ENCODE data around the gene HS3ST2. TPM values are rescaled to one million over a fixed set of nuclear protein-coding genes. Genes with fewer than 3 reads are reported as not detected.
"Not testable (repeated sequence)": the region's sequence is repeated elsewhere in the genome, so short reads cannot be mapped to it uniquely, and the experiment has no call there.

HS3ST2 gene
- polyA plus RNA-seq, 2 donors = 0.08 TPM

DNA sequence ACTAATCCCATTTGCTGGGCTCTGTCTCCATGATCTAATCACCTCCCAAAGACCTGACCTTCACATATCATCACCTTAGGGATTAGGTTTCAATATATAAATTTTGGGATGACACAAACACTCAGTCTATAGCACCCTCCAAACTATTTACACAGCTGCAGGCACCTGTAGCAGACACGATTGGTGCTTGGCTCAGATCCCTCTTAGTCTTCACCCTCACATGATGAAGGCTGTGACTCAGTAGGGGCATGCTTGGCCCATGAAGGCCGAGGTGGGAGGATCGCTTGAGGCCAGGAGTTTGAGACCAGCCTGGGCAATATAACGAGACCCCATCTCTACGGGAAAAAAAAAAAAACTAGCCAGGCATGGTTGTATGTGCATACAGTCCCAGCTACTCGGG lies 73.5 kb downstream of the HS3ST2 start:
- WGBS, 2 donors = 66 to 67% methylated on average over 6 of the region's 6 CpGs
- no peak overlapping the region for H3K4me3 ChIP-seq (ENCODE audit: low read depth in 1 of 2, low read length in 2 of 2)
- H3K27ac ChIP-seq (ENCODE audit: low read depth in 2 of 2, low read length in 1 of 2) = no peak overlapping the region
- H3K36me3 ChIP-seq (ENCODE audit: control insufficient read depth in 2 of 2, insufficient read depth in 2 of 2, low read length in 1 of 2) = no peaks in the 10 kb centered on the region
- H3K4me1 ChIP-seq (ENCODE audit: control insufficient read depth in 2 of 2, insufficient read depth in 2 of 2, low read length in 1 of 2) = no peaks in the 10 kb centered on the region
- H3K9me3 ChIP-seq (ENCODE audit: control insufficient read depth in 2 of 2, insufficient read depth in 1 of 2, low read depth in 1 of 2, low read length in 1 of 2) = no peaks in the 10 kb centered on the region
- no peaks in the 10 kb centered on the region for H3K27me3 ChIP-seq (ENCODE audit: control insufficient read depth in 1 of 2, insufficient read depth in 2 of 2, low read length in 2 of 2)

DNA sequence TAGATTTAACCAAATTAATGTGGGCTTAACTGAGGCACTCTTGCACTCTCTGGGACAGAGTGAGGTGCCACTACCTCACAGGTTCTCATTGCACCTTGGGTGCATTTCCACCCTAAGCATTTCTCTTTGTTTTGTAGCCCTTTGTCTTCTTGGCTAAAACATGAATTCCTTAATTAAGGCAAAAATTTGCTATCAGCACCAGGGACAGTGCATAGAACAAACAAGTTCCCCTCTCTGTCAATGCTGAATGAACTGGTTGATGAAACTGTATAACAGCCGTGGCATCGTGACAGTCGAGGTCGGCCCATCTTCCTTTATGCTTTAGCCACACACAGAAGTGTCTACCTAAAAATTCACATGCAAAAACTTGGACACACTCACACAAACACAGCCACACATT lies 74.8 kb downstream of the HS3ST2 start:
- Histone ChIP-seq H3K27ac (ENCODE audit: low read depth in 2 of 2, low read length in 1 of 2) (no peak overlapping the region), H3K4me3 (ENCODE audit: low read depth in 1 of 2, low read length in 2 of 2) (no peak overlapping the region), H3K36me3 (ENCODE audit: control insufficient read depth in 2 of 2, insufficient read depth in 2 of 2, low read length in 1 of 2) (no peaks in the 10 kb centered on the region), H3K4me1 (ENCODE audit: control insufficient read depth in 2 of 2, insufficient read depth in 2 of 2, low read length in 1 of 2) (no peaks in the 10 kb centered on the region), H3K27me3 (ENCODE audit: control insufficient read depth in 1 of 2, insufficient read depth in 2 of 2, low read length in 2 of 2) (no peaks in the 10 kb centered on the region), H3K9me3 (ENCODE audit: control insufficient read depth in 2 of 2, insufficient read depth in 1 of 2, low read depth in 1 of 2, low read length in 1 of 2) (no peaks in the 10 kb centered on the region)
- WGBS, 2 donors = 34 to 36% methylated on average over 4 of the region's 4 CpGs

DNA sequence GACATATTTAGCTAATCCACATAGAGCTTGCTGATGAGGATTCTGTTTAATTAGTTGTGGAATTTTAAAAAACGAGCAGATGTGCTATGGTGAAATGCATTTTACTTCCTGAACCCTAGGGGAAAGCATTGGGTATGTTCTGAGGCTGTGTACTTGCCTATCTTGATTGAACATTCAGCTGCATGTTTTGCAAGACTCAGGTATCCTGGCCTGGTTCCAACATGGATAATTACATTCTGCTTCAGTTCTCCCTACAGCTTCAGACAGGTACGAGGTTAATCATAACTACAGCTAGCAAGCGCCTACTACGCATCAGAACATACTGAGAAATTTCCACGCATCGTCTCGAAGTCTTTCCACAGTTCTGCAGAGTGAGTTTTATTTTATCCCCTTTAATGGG lies 77.0 kb downstream of the HS3ST2 start:
- Histone ChIP-seq H3K4me3 (ENCODE audit: low read depth in 1 of 2, low read length in 2 of 2) (no peak overlapping the region), H3K9me3 (ENCODE audit: control insufficient read depth in 2 of 2, insufficient read depth in 1 of 2, low read depth in 1 of 2, low read length in 1 of 2) (no peaks in the 10 kb centered on the region), H3K27me3 (ENCODE audit: control insufficient read depth in 1 of 2, insufficient read depth in 2 of 2, low read length in 2 of 2) (no peaks in the 10 kb centered on the region), H3K4me1 (ENCODE audit: control insufficient read depth in 2 of 2, insufficient read depth in 2 of 2, low read length in 1 of 2) (no peaks in the 10 kb centered on the region), H3K36me3 (ENCODE audit: control insufficient read depth in 2 of 2, insufficient read depth in 2 of 2, low read length in 1 of 2) (no peaks in the 10 kb centered on the region), H3K27ac (ENCODE audit: low read depth in 2 of 2, low read length in 1 of 2) (no peak overlapping the region)
- 76 to 80% methylated on average over 7 of the region's 7 CpGs for WGBS, 2 donors

DNA sequence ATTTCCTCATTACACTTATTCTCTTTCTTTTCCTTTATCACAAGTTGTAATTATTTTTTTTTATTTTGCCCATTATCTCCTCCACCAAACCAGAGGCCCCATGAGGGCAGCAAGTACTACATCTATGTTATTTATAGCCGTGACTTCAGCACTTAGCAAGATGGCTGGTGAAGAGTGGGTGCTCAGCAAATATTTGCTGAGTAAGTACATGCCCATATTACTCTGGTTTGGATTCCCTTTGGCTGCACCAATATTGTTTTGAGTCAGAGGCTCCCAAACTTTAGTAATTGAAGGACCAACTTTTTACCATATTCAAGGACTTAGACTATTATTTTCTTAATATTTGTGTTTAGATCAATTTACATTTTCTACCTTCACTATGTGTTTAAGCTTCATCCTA lies 83.2 kb downstream of the HS3ST2 start:
- Histone ChIP-seq H3K36me3 (ENCODE audit: control insufficient read depth in 2 of 2, insufficient read depth in 2 of 2, low read length in 1 of 2) (no peaks in the 10 kb centered on the region), H3K4me1 (ENCODE audit: control insufficient read depth in 2 of 2, insufficient read depth in 2 of 2, low read length in 1 of 2) (no peaks in the 10 kb centered on the region), H3K27me3 (ENCODE audit: control insufficient read depth in 1 of 2, insufficient read depth in 2 of 2, low read length in 2 of 2) (no peaks in the 10 kb centered on the region), H3K4me3 (ENCODE audit: low read depth in 1 of 2, low read length in 2 of 2) (no peak overlapping the region), H3K9me3 (ENCODE audit: control insufficient read depth in 2 of 2, insufficient read depth in 1 of 2, low read depth in 1 of 2, low read length in 1 of 2) (no peaks in the 10 kb centered on the region), H3K27ac (ENCODE audit: low read depth in 2 of 2, low read length in 1 of 2) (no peak overlapping the region)
- WGBS, 2 donors = 63 to 64% methylated on average over 1 of the region's 1 CpG

DNA sequence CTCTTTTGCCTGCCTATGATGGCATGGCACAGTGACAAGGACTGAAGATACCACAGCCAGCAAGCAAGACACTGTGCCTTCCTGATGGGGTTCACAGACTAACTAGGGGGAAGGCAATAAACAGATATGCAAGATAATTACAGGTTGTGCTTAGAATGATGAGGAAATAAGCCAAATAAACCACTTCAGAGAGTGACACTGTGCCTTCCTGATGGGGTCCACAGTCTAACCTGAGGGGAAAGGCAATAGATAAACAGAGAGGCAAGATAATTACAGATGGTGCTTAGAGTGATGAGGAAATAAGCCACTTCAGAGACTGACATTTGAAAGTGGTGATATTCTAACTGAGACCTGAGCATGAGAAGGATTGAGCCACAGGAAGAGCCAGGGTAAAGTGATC lies 84.2 kb downstream of the HS3ST2 start:
- no peaks in the 10 kb centered on the region for H3K27me3 ChIP-seq (ENCODE audit: control insufficient read depth in 1 of 2, insufficient read depth in 2 of 2, low read length in 2 of 2)
- no peaks in the 10 kb centered on the region for H3K9me3 ChIP-seq (ENCODE audit: control insufficient read depth in 2 of 2, insufficient read depth in 1 of 2, low read depth in 1 of 2, low read length in 1 of 2)
- no peaks in the 10 kb centered on the region for H3K36me3 ChIP-seq (ENCODE audit: control insufficient read depth in 2 of 2, insufficient read depth in 2 of 2, low read length in 1 of 2)
- no peak overlapping the region for H3K4me3 ChIP-seq (ENCODE audit: low read depth in 1 of 2, low read length in 2 of 2)
- H3K4me1 ChIP-seq (ENCODE audit: control insufficient read depth in 2 of 2, insufficient read depth in 2 of 2, low read length in 1 of 2) = no peaks in the 10 kb centered on the region
- no peak overlapping the region for H3K27ac ChIP-seq (ENCODE audit: low read depth in 2 of 2, low read length in 1 of 2)

DNA sequence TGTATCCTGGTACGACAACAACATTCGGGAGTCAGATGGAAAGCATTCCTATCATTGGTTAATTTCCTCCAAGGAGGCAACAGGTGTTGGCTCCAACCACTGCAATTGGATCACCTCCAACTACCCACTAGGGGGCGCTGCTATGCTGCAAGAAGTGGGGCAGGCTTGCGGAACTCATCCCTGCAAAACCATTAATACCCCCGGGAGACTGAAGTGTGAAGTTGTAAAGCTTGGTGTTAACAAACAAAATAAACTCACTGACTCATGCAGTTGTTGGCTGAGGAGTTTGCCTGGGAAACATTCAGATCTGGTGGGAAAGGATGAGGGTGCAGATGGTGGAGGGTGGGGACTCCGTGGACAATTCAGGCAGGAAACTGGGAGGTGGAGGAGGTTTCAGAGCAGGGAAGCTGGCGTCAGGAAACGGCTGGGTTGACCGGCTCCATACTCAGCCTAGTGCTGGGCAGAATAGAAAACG lies 84.9 kb downstream of the HS3ST2 start:
- Histone ChIP-seq H3K27ac (ENCODE audit: low read depth in 2 of 2, low read length in 1 of 2) (no peak overlapping the region), H3K9me3 (ENCODE audit: control insufficient read depth in 2 of 2, insufficient read depth in 1 of 2, low read depth in 1 of 2, low read length in 1 of 2) (no peaks in the 10 kb centered on the region), H3K4me3 (ENCODE audit: low read depth in 1 of 2, low read length in 2 of 2) (no peak overlapping the region), H3K36me3 (ENCODE audit: control insufficient read depth in 2 of 2, insufficient read depth in 2 of 2, low read length in 1 of 2) (no peaks in the 10 kb centered on the region), H3K27me3 (ENCODE audit: control insufficient read depth in 1 of 2, insufficient read depth in 2 of 2, low read length in 2 of 2) (no peaks in the 10 kb centered on the region), H3K4me1 (ENCODE audit: control insufficient read depth in 2 of 2, insufficient read depth in 2 of 2, low read length in 1 of 2) (no peaks in the 10 kb centered on the region)
- WGBS, 2 donors = 4% methylated on average over 10 of the region's 10 CpGs

DNA sequence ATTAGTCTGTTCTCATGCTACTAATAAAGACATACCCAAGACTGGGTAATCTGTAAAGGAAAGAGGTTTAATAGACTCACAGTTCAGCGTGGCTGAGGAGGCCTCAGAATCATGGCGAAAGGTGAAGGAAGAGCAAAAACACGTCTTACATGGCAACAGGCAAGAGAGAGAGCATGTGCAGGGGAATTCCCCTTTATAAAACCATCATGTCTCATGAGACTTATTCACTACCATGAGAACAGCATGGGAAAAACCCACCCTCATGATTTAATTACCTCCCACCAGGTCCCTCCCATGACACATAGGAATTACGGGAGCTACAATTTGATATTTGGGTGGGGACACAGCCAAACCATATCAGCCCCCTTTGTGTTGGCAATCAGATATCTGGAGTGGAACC lies 85.6 kb downstream of the HS3ST2 start:
- not testable (repeated sequence) for H3K27me3 ChIP-seq (ENCODE audit: control insufficient read depth in 1 of 2, insufficient read depth in 2 of 2, low read length in 2 of 2); H3K9me3 ChIP-seq (ENCODE audit: control insufficient read depth in 2 of 2, insufficient read depth in 1 of 2, low read depth in 1 of 2, low read length in 1 of 2); H3K4me1 ChIP-seq (ENCODE audit: control insufficient read depth in 2 of 2, insufficient read depth in 2 of 2, low read length in 1 of 2); H3K4me3 ChIP-seq (ENCODE audit: low read depth in 1 of 2, low read length in 2 of 2); H3K36me3 ChIP-seq (ENCODE audit: control insufficient read depth in 2 of 2, insufficient read depth in 2 of 2, low read length in 1 of 2); H3K27ac ChIP-seq (ENCODE audit: low read depth in 2 of 2, low read length in 1 of 2)
- 70% methylated on average over 4 of the region's 4 CpGs for WGBS, 2 donors

DNA sequence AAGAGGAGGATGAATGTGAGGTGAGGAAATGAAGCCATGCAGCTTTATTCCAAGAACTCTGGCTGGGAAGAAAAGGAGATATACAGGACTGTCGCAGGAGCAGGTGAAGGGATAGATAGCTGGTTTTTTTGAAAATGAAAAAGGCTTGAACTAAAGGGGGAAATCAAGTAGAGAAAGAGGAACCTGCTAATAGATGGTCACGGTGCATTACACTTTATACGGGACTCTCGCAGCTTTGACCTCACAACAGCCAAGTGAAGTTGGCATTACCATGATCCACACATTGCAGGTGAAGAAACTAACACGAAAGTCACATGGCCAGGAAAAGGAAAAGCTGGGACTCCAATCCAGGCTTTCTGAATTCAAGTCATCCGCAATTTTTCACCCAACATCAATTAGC lies 86.9 kb downstream of the HS3ST2 start:
- Histone ChIP-seq H3K27ac (ENCODE audit: low read depth in 2 of 2, low read length in 1 of 2) (no peak overlapping the region), H3K27me3 (ENCODE audit: control insufficient read depth in 1 of 2, insufficient read depth in 2 of 2, low read length in 2 of 2) (no peaks in the 10 kb centered on the region), H3K9me3 (ENCODE audit: control insufficient read depth in 2 of 2, insufficient read depth in 1 of 2, low read depth in 1 of 2, low read length in 1 of 2) (no peaks in the 10 kb centered on the region), H3K4me3 (ENCODE audit: low read depth in 1 of 2, low read length in 2 of 2) (no peak overlapping the region), H3K4me1 (ENCODE audit: control insufficient read depth in 2 of 2, insufficient read depth in 2 of 2, low read length in 1 of 2) (no peaks in the 10 kb centered on the region), H3K36me3 (ENCODE audit: control insufficient read depth in 2 of 2, insufficient read depth in 2 of 2, low read length in 1 of 2) (no peaks in the 10 kb centered on the region)
- 77 to 84% methylated on average over 6 of the region's 6 CpGs for WGBS, 2 donors

DNA sequence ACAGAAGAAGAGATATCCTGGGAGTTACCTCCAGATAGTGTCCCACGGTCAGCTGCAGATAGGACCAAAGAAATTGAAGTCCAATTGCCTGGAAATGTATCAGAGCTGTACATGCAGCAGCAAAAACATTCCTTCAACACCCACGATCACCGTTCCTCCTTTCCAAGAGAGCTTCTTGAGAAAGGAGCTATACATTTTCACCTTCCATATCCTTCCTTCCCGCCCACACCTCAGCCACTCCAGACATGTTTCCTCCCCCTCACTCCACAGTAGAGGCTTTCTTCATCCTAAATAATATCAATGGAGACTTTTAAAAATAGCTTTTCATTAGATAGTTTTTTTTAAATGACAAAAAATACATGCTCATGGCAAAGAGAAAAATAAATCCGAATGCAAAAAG lies 87.6 kb downstream of the HS3ST2 start:
- Histone ChIP-seq H3K4me1 (ENCODE audit: control insufficient read depth in 2 of 2, insufficient read depth in 2 of 2, low read length in 1 of 2) (no peaks in the 10 kb centered on the region), H3K27ac (ENCODE audit: low read depth in 2 of 2, low read length in 1 of 2) (no peak overlapping the region), H3K36me3 (ENCODE audit: control insufficient read depth in 2 of 2, insufficient read depth in 2 of 2, low read length in 1 of 2) (no peaks in the 10 kb centered on the region), H3K4me3 (ENCODE audit: low read depth in 1 of 2, low read length in 2 of 2) (no peak overlapping the region), H3K9me3 (ENCODE audit: control insufficient read depth in 2 of 2, insufficient read depth in 1 of 2, low read depth in 1 of 2, low read length in 1 of 2) (no peaks in the 10 kb centered on the region), H3K27me3 (ENCODE audit: control insufficient read depth in 1 of 2, insufficient read depth in 2 of 2, low read length in 2 of 2) (no peaks in the 10 kb centered on the region)
- 60 to 68% methylated on average over 5 of the region's 5 CpGs for WGBS, 2 donors

DNA sequence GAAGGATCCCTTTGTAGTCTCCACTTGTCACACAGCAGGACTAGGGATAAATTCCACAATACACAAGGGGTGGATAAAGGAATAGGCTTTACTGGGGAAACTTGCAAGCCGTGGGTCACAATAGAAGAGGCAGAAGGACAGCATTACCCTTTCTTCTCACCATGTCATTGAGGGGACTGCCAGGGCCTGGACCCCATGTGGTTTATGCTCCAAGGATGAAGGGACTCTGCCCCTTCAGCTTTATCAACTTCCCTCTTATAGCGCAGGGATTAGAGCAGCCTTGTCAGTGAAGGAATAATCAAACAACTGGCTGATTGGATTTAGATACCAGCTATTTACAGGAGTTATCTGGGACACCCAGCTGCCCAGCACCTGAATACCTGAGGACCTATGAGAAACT lies 89.8 kb downstream of the HS3ST2 start:
- 44 to 54% methylated on average over 2 of the region's 2 CpGs for WGBS, 2 donors
- Histone ChIP-seq H3K27ac (ENCODE audit: low read depth in 2 of 2, low read length in 1 of 2) (no peak overlapping the region), H3K4me1 (ENCODE audit: control insufficient read depth in 2 of 2, insufficient read depth in 2 of 2, low read length in 1 of 2) (no peaks in the 10 kb centered on the region), H3K27me3 (ENCODE audit: control insufficient read depth in 1 of 2, insufficient read depth in 2 of 2, low read length in 2 of 2) (no peaks in the 10 kb centered on the region), H3K4me3 (ENCODE audit: low read depth in 1 of 2, low read length in 2 of 2) (no peak overlapping the region), H3K9me3 (ENCODE audit: control insufficient read depth in 2 of 2, insufficient read depth in 1 of 2, low read depth in 1 of 2, low read length in 1 of 2) (no peaks in the 10 kb centered on the region), H3K36me3 (ENCODE audit: control insufficient read depth in 2 of 2, insufficient read depth in 2 of 2, low read length in 1 of 2) (no peaks in the 10 kb centered on the region)

Measured in esophagus (tissue), 2 donors.